KMS-11 (cell line): ENCODE measurements around the gene PHLDA2.

Experiments used
- H2AFZ ChIP-seq: fragments of 200-600 bp; sonication (generic); 2 replicates; pipeline ENCODE4 v1.6.1; 2016; ENCODE audit warnings: antibody characterized with exemption, mixed run types, low read depth
- H3K27ac ChIP-seq: fragments of 200-600 bp; sonication (generic); 2 replicates; pipeline ENCODE4 v1.6.1; 2016; ENCODE audit warnings: mild to moderate bottlenecking, mixed run types
- H3K27me3 ChIP-seq: fragments of 200-600 bp; sonication (generic); 2 replicates; pipeline ENCODE4 v1.6.1; 2017; ENCODE audit warnings: mild to moderate bottlenecking, low read depth, mixed run types, moderate library complexity; ENCODE audit not compliant: insufficient read depth
- H3K36me3 ChIP-seq: fragments of 200-600 bp; sonication (generic); 2 replicates; pipeline ENCODE4 v1.6.1; 2017; ENCODE audit warnings: mild to moderate bottlenecking, mixed run types; ENCODE audit not compliant: insufficient read depth
- H3K4me1 ChIP-seq: fragments of 200-600 bp; sonication (generic); 2 replicates; pipeline ENCODE4 v1.6.1; 2016; ENCODE audit warnings: mild to moderate bottlenecking, low read depth, mixed run types; ENCODE audit not compliant: poor library complexity, severe bottlenecking
- H3K4me2 ChIP-seq: fragments of 200-600 bp; sonication (generic); 2 replicates; pipeline ENCODE4 v1.7.0; 2016; ENCODE audit warnings: mild to moderate bottlenecking, mixed run types
- H3K4me3 ChIP-seq: fragments of 200-600 bp; sonication (generic); IDR thresholded peaks from 2 replicates; pipeline ENCODE4 v1.6.1; 2017; ENCODE audit warnings: low read depth, low read length, mixed read lengths; ENCODE audit not compliant: insufficient read depth
- H3K79me2 ChIP-seq: fragments of 200-600 bp; sonication (generic); 2 replicates; pipeline ENCODE4 v1.6.1; 2016; ENCODE audit warnings: low read depth, mixed run types; ENCODE audit not compliant: insufficient read depth
- H3K9ac ChIP-seq: fragments of 200-600 bp; sonication (generic); 2 replicates; pipeline ENCODE4 v1.6.1; 2016; ENCODE audit warnings: mild to moderate bottlenecking, mixed run types
- H4K20me1 ChIP-seq: fragments of 200-600 bp; sonication (generic); 2 replicates; pipeline ENCODE4 v1.6.1; 2016; ENCODE audit warnings: mild to moderate bottlenecking, mixed run types; ENCODE audit not compliant: insufficient read depth
- TF ChIP-seq, protein P1 (sequence below): fragments of 200-600 bp; sonication (generic); conservative IDR thresholded peaks from 2 replicates; pipeline ENCODE4 v1.6.1; 2017; ENCODE audit warnings: low read depth, mild to moderate bottlenecking, antibody characterized with exemption, low read length, moderate library complexity, mixed read lengths

PHLDA2 gene

DNA sequence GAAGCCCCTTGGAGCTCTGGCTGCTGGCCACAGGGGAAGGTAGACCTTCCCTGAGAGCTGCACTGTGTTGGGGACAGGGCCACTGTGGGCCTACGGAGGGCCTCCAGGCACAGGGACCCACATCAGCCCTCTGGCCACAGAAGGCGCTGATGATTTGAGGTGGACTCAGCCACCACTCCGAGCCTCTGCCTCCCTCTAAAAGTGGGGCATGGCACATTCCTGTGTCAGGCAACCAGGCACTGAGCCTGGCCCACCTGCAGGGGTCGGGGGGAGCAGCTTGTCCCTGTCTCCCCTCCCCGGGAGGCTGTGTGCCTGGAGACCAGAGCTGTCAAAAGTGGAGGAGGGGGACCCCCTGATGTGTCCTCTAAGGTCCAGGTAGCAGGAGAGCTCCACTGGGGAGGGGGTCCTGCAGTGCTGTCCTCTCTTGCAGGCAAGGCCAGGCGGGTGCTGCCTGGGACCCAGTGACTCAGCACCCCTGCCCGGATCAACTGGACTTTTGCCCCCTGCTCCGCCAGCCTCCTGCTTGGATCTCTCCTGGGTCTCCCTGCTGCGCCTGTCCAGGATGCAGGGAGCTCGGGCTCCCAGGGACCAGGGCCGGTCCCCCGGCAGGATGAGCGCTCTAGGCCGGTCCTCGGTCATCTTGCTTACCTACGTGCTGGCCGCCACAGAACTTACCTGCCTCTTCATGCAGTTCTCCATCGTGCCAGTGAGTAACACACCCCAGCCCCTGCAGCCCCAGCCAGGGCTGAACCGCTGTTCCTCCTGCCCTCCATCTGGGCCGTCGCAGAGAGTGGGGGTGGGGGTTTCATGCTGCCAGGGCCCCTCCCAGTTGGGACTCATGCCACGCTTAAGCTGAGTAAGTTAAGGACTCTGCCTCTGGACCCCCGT lies 26.2 kb downstream of the PHLDA2 start:
- Histone ChIP-seq H3K79me2 (no peaks in the 10 kb centered on the region), H3K27me3 (no peaks in the 10 kb centered on the region), H3K4me3 (no peak overlapping the region), H2AFZ (peak overlapping the region; percentile 64; the same call in 1 of the 2 replicates), H3K4me2 (peak overlapping the region; percentile 58), H3K9ac (peak overlapping the region; percentile 53; the same call in 1 of the 2 replicates), H3K36me3 (no peaks in the 10 kb centered on the region), H3K27ac (no peak overlapping the region), H3K4me1 (peaks cover 7% of the 10 kb centered on the region), H4K20me1 (no peaks in the 10 kb centered on the region)
- TF ChIP-seq, protein P1, sequence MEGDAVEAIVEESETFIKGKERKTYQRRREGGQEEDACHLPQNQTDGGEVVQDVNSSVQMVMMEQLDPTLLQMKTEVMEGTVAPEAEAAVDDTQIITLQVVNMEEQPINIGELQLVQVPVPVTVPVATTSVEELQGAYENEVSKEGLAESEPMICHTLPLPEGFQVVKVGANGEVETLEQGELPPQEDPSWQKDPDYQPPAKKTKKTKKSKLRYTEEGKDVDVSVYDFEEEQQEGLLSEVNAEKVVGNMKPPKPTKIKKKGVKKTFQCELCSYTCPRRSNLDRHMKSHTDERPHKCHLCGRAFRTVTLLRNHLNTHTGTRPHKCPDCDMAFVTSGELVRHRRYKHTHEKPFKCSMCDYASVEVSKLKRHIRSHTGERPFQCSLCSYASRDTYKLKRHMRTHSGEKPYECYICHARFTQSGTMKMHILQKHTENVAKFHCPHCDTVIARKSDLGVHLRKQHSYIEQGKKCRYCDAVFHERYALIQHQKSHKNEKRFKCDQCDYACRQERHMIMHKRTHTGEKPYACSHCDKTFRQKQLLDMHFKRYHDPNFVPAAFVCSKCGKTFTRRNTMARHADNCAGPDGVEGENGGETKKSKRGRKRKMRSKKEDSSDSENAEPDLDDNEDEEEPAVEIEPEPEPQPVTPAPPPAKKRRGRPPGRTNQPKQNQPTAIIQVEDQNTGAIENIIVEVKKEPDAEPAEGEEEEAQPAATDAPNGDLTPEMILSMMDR, result no peak

DNA sequence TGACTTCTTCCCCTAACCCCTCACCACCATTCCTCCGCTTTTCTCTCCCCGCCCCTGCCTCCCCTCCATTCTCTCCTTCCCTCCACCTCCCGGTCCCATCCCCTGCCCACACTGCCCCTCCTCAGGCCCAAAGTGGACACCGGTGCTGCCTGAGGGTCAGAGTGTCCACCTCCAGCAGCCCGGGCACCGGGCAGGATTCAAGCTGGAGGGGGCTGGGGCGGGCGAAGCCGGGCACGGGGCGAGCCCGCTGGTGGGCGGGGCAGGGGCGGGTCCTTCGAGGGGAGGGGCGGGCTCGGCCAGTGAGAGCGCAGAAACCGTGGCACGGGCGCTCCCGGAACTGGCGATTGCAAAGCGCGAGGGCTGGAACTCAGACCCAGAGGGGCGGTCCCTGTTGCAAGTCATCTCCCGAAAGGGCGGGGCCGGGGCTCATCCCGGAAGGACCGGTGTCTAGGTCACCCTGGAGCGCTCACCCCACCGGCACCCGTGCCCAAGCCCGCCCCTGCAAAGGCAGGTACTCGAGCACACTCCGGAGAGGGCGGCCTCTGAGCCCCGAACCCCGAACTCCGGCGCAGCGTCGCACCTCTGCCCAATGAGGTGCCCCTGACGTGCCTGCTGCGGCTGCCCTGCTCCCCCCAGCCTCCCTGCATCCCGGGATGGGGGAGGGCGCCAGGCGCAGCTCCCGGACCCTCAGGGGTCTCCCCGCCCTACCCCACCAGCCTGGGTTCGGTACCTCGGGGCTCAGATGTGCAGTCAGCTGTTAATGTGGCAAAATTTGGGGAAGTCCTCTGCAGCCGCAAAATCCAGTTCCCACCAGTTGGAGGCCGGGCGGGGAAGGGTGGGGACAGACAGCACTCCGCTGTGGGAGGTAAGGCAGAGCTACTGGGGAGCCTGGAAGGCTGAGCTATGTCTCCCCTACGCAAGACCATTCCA lies 27.1 kb downstream of the PHLDA2 start:
- Histone ChIP-seq H3K36me3 (no peaks in the 10 kb centered on the region), H4K20me1 (no peaks in the 10 kb centered on the region), H3K9ac (peak overlapping the region; percentile 53; the same call in 1 of the 2 replicates), H3K4me2 (peak overlapping the region; percentile 73), H3K27me3 (no peaks in the 10 kb centered on the region), H3K4me3 (no peak overlapping the region), H2AFZ (peak overlapping the region; percentile 90), H3K79me2 (no peaks in the 10 kb centered on the region), H3K27ac (no peak overlapping the region), H3K4me1 (peaks cover 7% of the 10 kb centered on the region)
- TF ChIP-seq, protein P1, result no peak

GRCh38 chr11:2901196-2901796 lies 27.9 kb downstream of the PHLDA2 start:
- TF ChIP-seq, protein P1, result no peak
- peak overlapping the region; percentile 73; the same call in 1 of the 2 replicates for H3K4me2 ChIP-seq
- H3K4me3 ChIP-seq, result no peak overlapping the region
- H2AFZ ChIP-seq, result peak overlapping the region; percentile 90
- no peaks in the 10 kb centered on the region for H3K27me3 ChIP-seq
- H4K20me1 ChIP-seq, result no peaks in the 10 kb centered on the region
- H3K4me1 ChIP-seq, result peaks cover 7% of the 10 kb centered on the region
- H3K27ac ChIP-seq, result no peak overlapping the region
- H3K36me3 ChIP-seq, result no peaks in the 10 kb centered on the region
- peak overlapping the region; percentile 25; the same call in 1 of the 2 replicates for H3K9ac ChIP-seq
- H3K79me2 ChIP-seq, result no peaks in the 10 kb centered on the region

DNA sequence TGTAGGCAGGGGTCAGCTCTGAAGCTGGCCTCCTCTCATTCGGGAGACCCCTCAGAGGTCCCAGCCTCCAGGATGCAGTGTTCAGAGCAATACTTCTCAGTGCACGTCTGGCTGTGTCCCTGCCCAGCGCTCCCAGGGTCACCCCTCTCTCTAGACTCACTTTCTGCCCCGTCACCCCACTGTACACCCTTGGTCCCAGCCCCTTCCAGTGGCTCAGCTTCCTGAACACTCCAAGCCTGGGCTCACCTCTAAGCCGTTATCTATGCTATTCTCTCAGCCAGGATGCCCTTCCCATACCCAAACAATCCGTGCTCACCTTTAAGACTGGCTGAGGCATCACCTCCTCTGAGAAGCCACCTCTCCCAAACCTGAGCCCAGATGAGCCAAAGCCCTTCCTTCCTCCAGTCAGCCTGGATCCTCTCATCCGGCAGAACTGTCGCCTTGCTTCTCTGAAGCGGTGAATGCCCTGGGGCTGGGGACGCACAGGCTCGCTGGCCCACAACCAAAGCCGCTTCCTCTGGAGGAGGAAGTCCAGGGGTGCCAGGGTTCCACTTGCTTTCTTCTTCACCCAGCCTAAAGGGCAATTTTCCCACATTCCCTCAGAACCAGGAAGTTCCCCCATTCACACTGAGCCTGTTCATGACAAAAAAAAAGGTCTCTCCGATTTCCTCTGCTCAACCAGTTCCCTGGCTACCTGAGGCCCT lies 30.0 kb downstream of the PHLDA2 start:
- Histone ChIP-seq H3K27me3 (no peaks in the 10 kb centered on the region), H3K4me2 (no peak overlapping the region), H3K9ac (no peak overlapping the region)

More for the DNA sequence above, 30.0 kb downstream of the PHLDA2 start:
- no peak overlapping the region for H3K4me3 ChIP-seq
- no peaks in the 10 kb centered on the region for H3K79me2 ChIP-seq
- no peak overlapping the region for H3K27ac ChIP-seq
- TF ChIP-seq, protein P1, result no peak
- no peaks in the 10 kb centered on the region for H4K20me1 ChIP-seq
- peaks cover 7% of the 10 kb centered on the region for H3K4me1 ChIP-seq
- H3K36me3 ChIP-seq, result no peaks in the 10 kb centered on the region
- no peak overlapping the region for H2AFZ ChIP-seq
